DMS 273 treated with DMSO at 0.1 percent for 48 hours (cell line): Measurements from ENCODE around the gene ZDHHC1.

Experiments
- DNase-seq: peaks from one replicate; lab custom pipeline; 2025; lab: John Stamatoyannopoulos, UW

The ZDHHC1 gene

GRCh38 chr16:67409631-67410030 lies 6.6 kb downstream of the ZDHHC1 start:
- no peak for DNase-seq

DNA sequence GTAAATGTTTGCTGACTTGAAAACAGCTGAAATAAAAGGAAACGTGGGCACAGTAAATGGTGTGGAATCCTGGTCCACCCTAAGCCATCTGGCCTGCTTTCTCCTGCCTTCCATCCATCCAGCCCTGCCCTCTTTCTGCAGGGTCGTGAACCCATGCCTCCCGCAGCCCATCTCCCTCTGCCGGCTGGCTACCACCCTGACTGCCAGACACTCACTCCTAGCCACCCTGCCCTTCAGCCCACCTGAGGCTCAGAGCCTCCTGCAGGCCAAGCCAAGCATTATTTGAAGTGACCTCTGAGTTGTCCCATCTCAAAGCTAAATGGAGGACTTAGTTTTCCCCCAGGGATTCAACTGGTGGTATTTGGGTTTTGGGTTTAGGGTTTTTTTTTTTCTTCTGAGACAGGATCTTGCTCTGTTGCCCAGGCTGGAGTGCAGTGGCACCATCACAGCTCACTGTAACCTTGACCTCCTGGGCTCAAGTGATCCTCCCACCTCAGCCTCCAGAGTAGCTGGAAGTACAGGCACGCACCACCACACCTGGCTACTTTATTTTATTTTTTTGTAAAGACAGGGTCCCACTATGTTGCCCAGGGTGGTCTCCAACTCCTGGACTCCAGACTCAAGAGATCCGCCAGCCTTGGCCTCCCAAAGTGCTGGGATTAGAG lies 8.4 kb downstream of the ZDHHC1 start:
- DNase-seq: no peak

- no peak for DNase-seq
These were observed 9.0 kb downstream of the ZDHHC1 start for GRCh38 chr16:67407176-67407787.

DNA sequence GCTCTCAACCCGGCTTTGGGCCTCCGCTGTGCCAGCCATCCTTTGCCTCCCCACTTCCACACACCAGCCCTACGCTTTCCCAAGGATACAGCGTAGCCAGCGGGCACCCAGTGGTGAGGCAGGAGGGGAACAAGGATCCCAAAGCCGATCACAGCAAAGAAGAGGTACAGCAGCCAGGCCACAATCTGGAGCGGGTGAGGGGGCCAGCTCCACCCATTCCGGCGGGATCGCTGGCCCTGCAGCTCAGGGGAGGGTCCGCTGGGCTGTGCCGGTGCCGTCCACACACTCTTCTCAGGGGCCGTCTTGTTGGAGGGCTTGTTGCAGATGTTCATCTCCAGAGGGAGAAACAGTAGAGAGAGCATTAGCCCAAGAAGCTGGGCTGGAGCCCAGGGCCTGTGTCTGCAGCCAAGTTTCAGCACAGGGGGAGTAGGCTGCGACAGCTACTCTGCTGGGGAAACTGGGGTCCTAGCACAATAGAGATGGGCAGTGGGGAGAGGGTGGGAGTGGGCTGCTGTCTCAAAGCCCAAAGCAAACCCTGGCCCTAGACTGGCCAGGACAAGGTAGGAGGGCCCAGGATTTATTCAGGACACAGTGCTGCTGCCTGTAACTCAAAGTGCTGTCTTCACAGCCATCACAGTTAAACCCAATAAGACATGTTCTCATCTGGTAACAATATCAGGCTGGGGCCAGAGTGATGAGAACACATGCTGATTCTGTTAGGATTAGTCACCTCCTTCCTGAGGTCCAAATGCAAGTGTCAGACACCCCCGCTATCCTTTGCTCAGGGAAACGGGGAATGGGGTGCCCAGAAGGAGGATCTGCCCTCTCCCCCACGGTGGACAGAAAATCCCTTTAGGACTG lies 9.9 kb downstream of the ZDHHC1 start:
- DNase-seq: no peak

DNA sequence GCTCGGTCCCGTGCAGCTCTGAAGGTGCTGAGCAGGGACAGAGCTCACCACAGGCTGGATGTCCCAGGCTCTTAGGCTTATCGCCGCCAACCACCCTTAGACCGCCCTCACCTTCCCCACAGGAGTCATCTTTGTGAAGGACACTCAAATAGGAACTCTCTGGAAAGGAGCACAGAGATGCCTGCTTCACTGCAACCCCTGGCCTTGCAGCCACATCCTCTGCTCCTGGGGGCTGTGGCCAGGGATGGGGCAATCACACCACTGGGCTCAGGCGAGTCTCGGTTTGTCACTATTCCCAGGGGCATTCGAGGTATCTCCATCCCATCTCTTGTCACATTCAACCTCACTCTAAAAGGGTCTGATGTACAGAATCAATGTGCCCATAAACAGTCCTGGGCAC lies 10.9 kb downstream of the ZDHHC1 start:
- DNase-seq: no peak

DNA sequence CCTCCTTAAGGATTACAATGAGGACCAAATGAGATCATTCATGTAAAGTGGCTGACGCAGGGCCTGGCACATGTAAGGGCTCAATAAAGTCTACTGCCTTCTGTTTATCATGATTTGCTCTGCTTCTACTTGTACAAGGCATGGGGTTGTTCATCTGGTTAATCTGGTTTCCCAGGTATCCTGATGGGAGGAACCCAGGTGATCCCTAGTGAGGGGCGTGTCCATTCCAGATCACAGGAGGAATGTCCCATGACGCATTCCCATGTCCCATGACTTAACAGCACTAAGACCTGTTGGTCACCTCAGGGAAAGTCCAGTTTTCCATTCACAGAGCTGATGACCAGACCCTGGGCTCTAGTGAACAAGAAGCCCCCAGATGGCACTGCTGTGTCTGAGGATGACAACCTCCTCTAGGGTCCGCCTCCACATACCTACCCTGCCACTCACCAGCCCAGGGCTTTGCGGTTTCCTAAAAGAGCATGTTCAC lies 11.5 kb downstream of the ZDHHC1 start:
- DNase-seq: no peak

DNA sequence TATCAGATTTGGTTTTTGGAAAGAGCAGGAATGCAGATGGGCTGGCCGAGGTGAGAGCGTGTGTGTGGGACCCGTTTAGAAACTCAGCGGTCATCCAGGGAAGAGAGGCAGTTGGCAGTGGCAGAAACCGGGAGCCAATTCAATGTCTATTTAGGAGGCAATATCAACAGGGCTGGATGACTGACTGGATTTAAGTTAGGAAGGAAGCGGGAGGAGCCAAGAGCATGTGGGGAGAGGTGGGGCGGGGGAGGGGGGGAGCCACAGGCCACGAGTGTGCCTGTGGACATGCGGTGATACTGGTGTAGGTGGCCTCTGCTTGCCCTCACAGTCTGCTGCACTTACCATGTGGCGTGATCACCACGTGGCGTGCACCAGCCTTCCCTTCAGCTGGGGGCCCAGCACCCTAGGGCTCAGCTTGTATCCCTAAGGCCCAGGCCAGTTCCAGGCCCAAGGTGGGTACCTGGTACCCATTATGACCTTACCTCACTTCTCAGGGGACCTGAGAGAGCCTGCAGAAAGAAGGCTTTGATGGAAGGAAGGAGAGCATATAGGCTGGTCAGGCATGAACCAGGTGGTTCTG lies 12.2 kb downstream of the ZDHHC1 start:
- DNase-seq: no peak

DNA sequence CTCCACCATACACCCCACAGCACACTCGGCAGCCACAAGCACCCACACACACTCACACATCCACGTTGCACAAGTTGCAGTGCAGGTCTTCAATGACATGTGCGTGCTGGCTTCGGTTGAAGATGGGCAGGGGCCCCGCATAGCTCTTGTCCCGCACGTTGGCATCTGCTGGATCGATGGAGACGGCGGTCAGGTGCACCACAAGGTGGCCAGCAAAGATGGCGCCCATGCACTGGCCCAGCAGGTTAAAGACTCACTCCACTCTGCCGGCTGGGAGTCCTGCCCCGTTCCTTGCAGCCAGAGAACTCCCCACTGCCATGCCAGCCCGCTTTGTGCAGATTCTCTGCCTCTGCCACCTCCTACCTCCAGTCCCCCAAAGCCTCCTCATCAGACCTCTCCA lies 15.4 kb downstream of the ZDHHC1 start:
- no peak for DNase-seq

DNA sequence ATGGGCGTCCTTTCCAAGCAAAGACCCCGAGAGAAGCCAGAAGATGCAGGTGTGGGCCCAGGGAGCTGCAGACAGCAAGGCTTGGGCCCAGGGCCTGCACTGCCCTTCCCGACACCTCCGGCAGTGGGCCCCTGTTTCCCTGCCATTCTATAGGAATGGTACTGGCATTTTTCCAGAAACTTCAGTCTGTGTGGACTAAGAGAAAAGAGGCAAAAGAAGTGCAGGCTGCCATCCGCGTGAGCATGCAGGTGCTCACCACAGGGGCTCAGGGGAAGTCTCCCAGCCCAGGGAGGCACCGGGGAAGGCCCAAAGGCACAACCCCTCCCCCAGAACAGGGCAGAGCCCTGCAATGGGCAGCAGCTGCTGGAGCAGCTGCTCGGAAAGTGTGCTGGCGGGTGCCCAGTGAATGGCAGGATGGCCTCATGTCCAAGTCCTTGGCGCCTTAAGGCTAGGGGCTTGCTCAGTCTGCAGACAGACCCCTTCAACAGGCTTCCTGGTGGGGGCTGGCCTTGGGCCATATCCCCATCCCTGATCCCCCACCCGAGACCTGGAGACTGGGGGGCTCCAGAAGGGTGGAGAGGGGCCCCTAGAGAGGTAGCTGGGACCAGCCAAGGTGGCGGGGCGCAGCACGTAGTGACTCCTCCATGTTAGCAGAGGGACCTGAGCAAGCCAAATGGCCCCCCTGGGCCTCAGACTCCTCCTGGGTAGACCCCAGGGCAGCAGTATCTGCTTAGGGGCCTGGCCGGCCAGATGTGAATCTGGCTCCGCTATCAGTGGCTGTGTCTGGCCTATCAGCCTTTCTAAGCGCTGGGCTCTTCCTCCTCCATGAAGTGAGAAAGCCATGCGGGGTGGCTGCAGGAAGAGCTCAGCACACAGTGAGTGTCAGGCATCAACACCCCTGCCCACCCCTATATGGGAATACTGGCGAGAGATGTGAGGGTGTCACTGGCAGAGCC lies 16.2 kb downstream of the ZDHHC1 start:
- peak; percentile 74 for DNase-seq

GRCh38 chr16:67399218-67399733 lies 17.0 kb downstream of the ZDHHC1 start:
- DNase-seq: no peak

DNA sequence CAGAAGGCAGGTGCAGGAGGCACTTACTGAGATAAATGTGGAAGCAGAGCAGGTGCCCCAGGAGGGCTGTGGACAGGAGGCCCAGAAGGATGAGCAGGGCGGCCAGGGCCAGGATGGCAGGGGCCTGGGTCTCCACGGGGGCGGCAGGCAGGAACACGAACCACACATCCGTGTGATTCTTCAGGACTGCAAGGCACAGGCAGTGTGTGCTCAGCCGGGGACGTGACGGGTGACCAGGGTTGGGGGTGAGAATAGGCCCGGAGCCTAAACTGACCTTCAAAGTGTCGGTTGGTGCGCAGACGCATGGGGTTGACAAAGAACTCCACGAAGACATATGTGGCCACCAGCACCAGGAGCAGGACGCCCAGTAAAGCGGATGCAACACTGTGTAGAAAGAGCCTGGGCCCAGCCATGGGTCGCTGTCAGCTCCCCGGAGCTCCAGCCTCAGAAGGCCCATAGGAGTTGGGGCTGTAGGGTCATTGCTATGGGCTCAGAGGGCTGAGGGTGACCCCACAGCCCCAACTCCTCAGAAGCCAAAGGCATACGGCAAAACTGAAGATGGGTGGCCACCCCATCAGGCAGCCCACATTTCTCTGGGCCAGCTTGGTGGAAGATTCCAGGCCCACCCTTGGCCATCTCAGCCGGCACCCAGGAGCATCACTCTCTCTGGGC lies 17.6 kb downstream of the ZDHHC1 start:
- DNase-seq: no peak

GRCh38 chr16:67397812-67398545 lies 18.3 kb downstream of the ZDHHC1 start:
- DNase-seq: no peak

DNA sequence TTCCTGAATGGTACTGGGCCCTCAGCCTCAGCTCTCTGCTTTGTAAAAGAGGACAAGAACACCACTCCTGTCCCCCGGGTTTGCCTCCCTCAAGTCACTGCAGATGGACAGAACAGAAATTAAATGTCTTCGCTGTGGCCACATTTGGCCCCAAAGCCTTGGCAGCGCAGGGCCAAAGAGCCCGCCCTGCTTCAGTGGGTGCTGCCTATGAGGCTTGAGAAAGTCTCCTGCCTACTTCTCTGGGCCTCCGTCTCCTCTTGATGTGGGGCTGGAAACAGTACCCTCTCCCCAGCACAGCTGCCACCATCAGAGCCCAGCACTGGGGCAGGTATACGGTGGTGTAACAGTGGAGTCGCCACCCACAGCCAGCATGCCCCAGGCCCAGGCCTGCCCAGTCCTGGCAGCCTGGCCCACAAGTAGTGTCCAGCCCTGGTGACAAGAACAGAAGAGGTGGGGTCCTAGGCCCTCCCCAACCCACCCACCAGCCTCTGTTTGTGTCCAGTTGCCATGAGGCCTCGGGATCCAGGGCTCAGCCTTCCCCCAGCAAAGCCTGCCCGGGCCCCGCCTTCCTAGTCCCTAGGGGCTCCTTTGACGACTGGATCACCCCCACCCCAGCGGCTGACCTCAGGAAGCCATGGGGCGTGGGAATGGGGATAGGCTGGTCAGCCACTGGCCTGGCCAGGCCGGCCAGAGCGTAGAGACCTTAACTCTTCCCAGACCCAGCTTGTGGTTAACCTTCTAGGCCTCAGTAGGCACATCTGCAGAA lies 19.1 kb downstream of the ZDHHC1 start:
- no peak for DNase-seq

GRCh38 chr16:67396159-67397035 lies 19.9 kb downstream of the ZDHHC1 start:
- DNase-seq: peak; percentile 75

DNA sequence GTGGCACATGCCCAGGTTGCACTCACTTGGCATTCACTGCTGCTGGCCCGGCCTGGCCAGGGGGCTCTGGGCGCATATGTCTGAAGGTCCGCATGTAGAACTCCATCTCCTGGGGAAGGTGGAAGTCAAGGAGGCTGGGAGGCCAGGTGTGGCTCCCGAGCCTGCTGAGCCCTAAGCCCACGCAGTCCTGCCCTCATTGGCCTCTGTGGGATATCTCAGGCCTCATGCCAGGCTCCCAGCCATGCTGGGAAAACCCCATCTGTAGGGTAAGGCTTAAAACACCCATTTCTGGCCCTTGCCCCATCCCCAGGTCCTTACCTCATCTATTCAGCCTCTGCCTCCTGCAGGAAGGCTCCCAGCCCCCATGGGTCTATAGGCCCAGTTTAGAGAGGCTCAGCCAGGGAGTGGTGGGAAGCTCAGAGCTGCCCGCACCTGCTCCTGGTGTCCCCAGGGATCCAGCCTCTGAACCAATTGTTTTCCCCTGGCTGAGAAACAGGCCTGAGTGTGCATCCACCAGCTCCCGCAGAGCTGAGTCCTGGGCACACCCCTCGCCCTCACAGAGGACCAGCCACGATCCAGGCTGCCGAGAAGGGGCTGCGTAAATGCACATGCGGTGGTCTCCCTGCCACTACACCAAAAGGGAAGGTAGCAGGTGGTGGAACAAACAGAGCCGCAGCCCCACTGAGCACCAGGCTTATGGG lies 20.7 kb downstream of the ZDHHC1 start:
- DNase-seq: peak; percentile 51

DNA sequence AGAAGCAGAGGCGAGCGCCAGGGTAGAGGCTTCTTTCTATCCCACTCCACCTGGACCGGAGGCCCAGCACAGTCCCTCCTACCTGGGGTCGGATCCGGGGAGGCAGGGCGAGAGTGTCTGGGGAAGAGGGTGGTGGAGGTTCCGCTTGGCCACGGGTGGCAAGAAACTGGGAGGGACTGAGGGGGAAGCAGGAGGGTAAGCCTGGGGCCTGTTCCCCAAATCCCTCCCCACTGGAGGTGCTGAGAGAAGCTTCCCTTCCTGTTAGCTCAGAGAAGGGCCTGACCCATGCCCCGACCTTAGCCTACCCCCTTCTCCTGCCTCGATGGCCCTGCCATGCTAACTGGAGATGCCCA lies 21.2 kb downstream of the ZDHHC1 start:
- DNase-seq: no peak
